NB4 (cell line): ENCODE results near the gene ITIH1.

Experiments used
- DNase-seq: peaks from one replicate; pipeline ENCODE4 v3.0.0; 2010; ENCODE audit warnings: low read depth
- H3K4me3 ChIP-seq: one replicate; pipeline ENCODE4 v1.5.1; 2011; ENCODE audit warnings: mild to moderate bottlenecking, low read depth, low read length, moderate library complexity
- CTCF ChIP-seq: IDR thresholded peaks from one replicate; pipeline ENCODE4 v1.5.1; 2012; ENCODE audit warnings: low read depth, low read length
- MAX ChIP-seq: IDR thresholded peaks from 2 replicates; pipeline ENCODE4 v1.6.1; 2011; ENCODE audit warnings: low read depth, low read length
- MYC ChIP-seq: IDR thresholded peaks from 2 replicates; pipeline ENCODE4 v1.6.1; 2011; ENCODE audit warnings: low read depth, low read length
- POLR2A ChIP-seq: IDR thresholded peaks from 2 replicates; pipeline ENCODE4 v1.6.1; 2011; ENCODE audit warnings: mild to moderate bottlenecking; ENCODE audit not compliant: insufficient read length; ENCODE audit errors: extremely low read depth

The ITIH1 gene

GRCh38 chr3:52743152-52743551 is 34.2 kb upstream of the ITIH1 start:
- no peak for TF ChIP-seq MAX
- TF ChIP-seq CTCF, result no peak
- TF ChIP-seq POLR2A, result no peak
- TF ChIP-seq MYC, result no peak
- no peak overlapping the region for H3K4me3 ChIP-seq
- no peak for DNase-seq

- DNase-seq, result no peak
- H3K4me3 ChIP-seq, result no peak overlapping the region
- no peak for TF ChIP-seq MAX
- TF ChIP-seq CTCF, result no peak
- TF ChIP-seq MYC, result no peak
Measured at GRCh38 chr3:52743721-52744120, 33.7 kb upstream of the ITIH1 start.

- H3K4me3 ChIP-seq, result no peak overlapping the region
- TF ChIP-seq CTCF (no peak), MYC (no peak), MAX (no peak), POLR2A (no peak)
- no peak for DNase-seq
Measured at GRCh38 chr3:52752045-52752660, 25.2 kb upstream of the ITIH1 start.

- no peak for DNase-seq
- H3K4me3 ChIP-seq, result no peak overlapping the region
- TF ChIP-seq MYC (no peak), POLR2A (no peak), MAX (no peak), CTCF (no peak)
Measured at GRCh38 chr3:52754373-52754772, 23.0 kb upstream of the ITIH1 start.

- H3K4me3 ChIP-seq, result no peak overlapping the region
- TF ChIP-seq MAX (no peak), MYC (no peak), POLR2A (no peak), CTCF (no peak)
- DNase-seq, result no peak
Measured at GRCh38 chr3:52756141-52756540, 21.3 kb upstream of the ITIH1 start.

GRCh38 chr3:52763466-52763865 is 13.9 kb upstream of the ITIH1 start:
- DNase-seq, result no peak
- H3K4me3 ChIP-seq, result no peak overlapping the region
- TF ChIP-seq MYC (no peak), CTCF (no peak), MAX (no peak), POLR2A (no peak)
